ELF-1 (cell line): ENCODE results near the gene ENTR1.

Source experiments
- DNase-seq: peaks from one replicate; pipeline ENCODE4 v3.0.0-alpha.2; 2016; ENCODE audit warnings: low read depth, low spot score

ENTR1 gene

GRCh38 chr9:136397643-136398042 lies 12.8 kb downstream of the ENTR1 start:
- DNase-seq, result no peak

- DNase-seq, result no peak
Measured at GRCh38 chr9:136396219-136396515, 14.2 kb downstream of the ENTR1 start.

- DNase-seq, result no peak
Measured at GRCh38 chr9:136395345-136396218, 14.8 kb downstream of the ENTR1 start.

GRCh38 chr9:136395020-136395340 lies 15.4 kb downstream of the ENTR1 start:
- no peak for DNase-seq

GRCh38 chr9:136394312-136395019 lies 15.9 kb downstream of the ENTR1 start:
- DNase-seq, result no peak

GRCh38 chr9:136393531-136393930 lies 16.9 kb downstream of the ENTR1 start:
- no peak for DNase-seq

GRCh38 chr9:136392538-136393449 lies 17.6 kb downstream of the ENTR1 start:
- DNase-seq, result no peak

- DNase-seq, result no peak
Measured at GRCh38 chr9:136391737-136392537, 18.5 kb downstream of the ENTR1 start.

GRCh38 chr9:136389396-136389795 lies 21.0 kb downstream of the ENTR1 start:
- DNase-seq, result no peak

GRCh38 chr9:136387217-136387616 lies 23.2 kb downstream of the ENTR1 start:
- DNase-seq, result no peak

GRCh38 chr9:136386018-136386417 lies 24.4 kb downstream of the ENTR1 start:
- DNase-seq, result no peak

GRCh38 chr9:136385015-136385414 lies 25.4 kb downstream of the ENTR1 start:
- DNase-seq, result no peak

- DNase-seq, result no peak
Measured at GRCh38 chr9:136383436-136383835, 27.0 kb downstream of the ENTR1 start.

GRCh38 chr9:136381966-136382513 lies 28.4 kb downstream of the ENTR1 start:
- DNase-seq, result no peak

- DNase-seq, result no peak
Measured at GRCh38 chr9:136381311-136381710, 29.1 kb downstream of the ENTR1 start.

GRCh38 chr9:136380381-136380780 lies 30.0 kb downstream of the ENTR1 start:
- DNase-seq, result no peak

- no peak for DNase-seq
Measured at GRCh38 chr9:136379891-136380290, 30.5 kb downstream of the ENTR1 start.

- no peak for DNase-seq
Measured at GRCh38 chr9:136379401-136379800, 31.0 kb downstream of the ENTR1 start.

- DNase-seq, result no peak
Measured at GRCh38 chr9:136379003-136379287, 31.5 kb downstream of the ENTR1 start.

GRCh38 chr9:136378170-136379002 lies 32.0 kb downstream of the ENTR1 start:
- no peak for DNase-seq
